H9 (cell line): ENCODE measurements around the gene TNFRSF1B. TPM values are rescaled to one million over a fixed set of nuclear protein-coding genes. Genes with fewer than 3 reads are reported as not detected.

Source experiments
- DNase-seq: peaks from one replicate; pipeline ENCODE4 v3.0.0-alpha.2; 2017
- H2AFZ ChIP-seq: one replicate; pipeline ENCODE4 v1.6.1; 2013; ENCODE audit warnings: mild to moderate bottlenecking, low read length, control low read depth, moderate library complexity
- H2AK5ac ChIP-seq: 2 replicates; pipeline ENCODE4 v1.6.1; 2013; ENCODE audit warnings: low read length, control low read depth, mixed read lengths; ENCODE audit not compliant: insufficient read length
- H2BK120ac ChIP-seq: one replicate; pipeline ENCODE4 v1.6.1; 2013; ENCODE audit warnings: low read depth, mild to moderate bottlenecking, low read length, control low read depth, inconsistent platforms; ENCODE audit not compliant: poor library complexity, severe bottlenecking
- H2BK12ac ChIP-seq: 2 replicates; pipeline ENCODE4 v1.6.1; 2013; ENCODE audit warnings: low read length, control low read depth, mixed read lengths, low read depth; ENCODE audit not compliant: insufficient read length
- H2BK15ac ChIP-seq: 2 replicates; pipeline ENCODE4 v1.6.1; 2013; ENCODE audit warnings: low read depth, low read length, control low read depth
- H2BK20ac ChIP-seq: one replicate; pipeline ENCODE4 v1.6.1; 2013; ENCODE audit warnings: low read depth, mild to moderate bottlenecking, low read length, control low read depth, inconsistent platforms; ENCODE audit not compliant: poor library complexity, severe bottlenecking
- H2BK5ac ChIP-seq: 2 replicates; pipeline ENCODE4 v1.6.1; 2013; ENCODE audit warnings: low read length, control low read depth, mixed read lengths; ENCODE audit not compliant: insufficient read length
- H3K14ac ChIP-seq: 2 replicates; pipeline ENCODE4 v1.6.1; 2013; ENCODE audit warnings: low read length, control low read depth; ENCODE audit not compliant: insufficient read depth
- H3K18ac ChIP-seq: 2 replicates; pipeline ENCODE4 v1.6.1; 2013; ENCODE audit warnings: low read depth, mild to moderate bottlenecking, mixed read lengths, low read length, control low read depth; ENCODE audit not compliant: insufficient read length
- H3K23ac ChIP-seq: 2 replicates; pipeline ENCODE4 v1.6.1; 2013; ENCODE audit warnings: low read length, control low read depth, mixed read lengths, low read depth; ENCODE audit not compliant: insufficient read length
- H3K23me2 ChIP-seq: 2 replicates; pipeline ENCODE4 v1.6.1; 2013; ENCODE audit warnings: low read depth, mild to moderate bottlenecking, mixed read lengths, low read length, control low read depth; ENCODE audit not compliant: insufficient read length, poor library complexity, severe bottlenecking
- H3K27ac ChIP-seq: 2 replicates; pipeline ENCODE4 v1.5.1; 2013; ENCODE audit warnings: low read length, control low read depth, mixed read lengths, low read depth; ENCODE audit not compliant: insufficient read length
- H3K27me3 ChIP-seq: 2 replicates; pipeline ENCODE4 v1.6.1; 2013; ENCODE audit warnings: low read length, control low read depth, inconsistent platforms; ENCODE audit not compliant: insufficient read depth
- H3K4ac ChIP-seq: 2 replicates; pipeline ENCODE4 v1.6.1; 2013; ENCODE audit warnings: low read depth, mild to moderate bottlenecking, control low read depth, inconsistent platforms, low read length, moderate library complexity
- H3K4me1 ChIP-seq: 2 replicates; pipeline ENCODE4 v1.6.1; 2013; ENCODE audit warnings: low read length, control low read depth, inconsistent platforms; ENCODE audit not compliant: insufficient read depth
- H3K4me2 ChIP-seq: 2 replicates; pipeline ENCODE4 v1.6.1; 2013; ENCODE audit warnings: low read length, control low read depth, mixed read lengths; ENCODE audit not compliant: insufficient read length, insufficient read depth
- H3K56ac ChIP-seq: 2 replicates; pipeline ENCODE4 v1.6.1; 2013; ENCODE audit warnings: low read depth, mild to moderate bottlenecking, mixed read lengths, low read length, control low read depth; ENCODE audit not compliant: insufficient read length
- H3K79me1 ChIP-seq: 2 replicates; pipeline ENCODE4 v1.6.1; 2013; ENCODE audit warnings: low read depth, mild to moderate bottlenecking, moderate library complexity, low read length, control low read depth, inconsistent platforms; ENCODE audit not compliant: insufficient read depth, poor library complexity, severe bottlenecking
- H3K79me2 ChIP-seq: 2 replicates; pipeline ENCODE4 v1.6.1; 2013; ENCODE audit warnings: low read length, control low read depth, inconsistent platforms; ENCODE audit not compliant: insufficient read depth
- H3K9ac ChIP-seq: 2 replicates; pipeline ENCODE4 v1.6.1; 2013; ENCODE audit warnings: low read length, control low read depth, mixed read lengths; ENCODE audit not compliant: insufficient read length; ENCODE audit errors: extremely low read depth
- H3K9me3 ChIP-seq: one replicate; pipeline ENCODE4 v1.6.1; 2013; ENCODE audit warnings: low read depth, low read length, inconsistent platforms; ENCODE audit not compliant: control insufficient read depth
- H3T11ph ChIP-seq: one replicate; pipeline ENCODE4 v1.6.1; 2013; ENCODE audit warnings: mild to moderate bottlenecking, low read length, control low read depth, inconsistent platforms
- H4K20me1 ChIP-seq: one replicate; pipeline ENCODE4 v1.6.1; 2013; ENCODE audit not compliant: control insufficient read depth, insufficient read length, insufficient read depth
- H4K5ac ChIP-seq: 2 replicates; pipeline ENCODE4 v1.6.1; 2013; ENCODE audit warnings: low read depth, mild to moderate bottlenecking, mixed read lengths, low read length, control low read depth; ENCODE audit not compliant: insufficient read length
- H4K8ac ChIP-seq: replicated peaks from 2 replicates; pipeline ENCODE4 v1.6.1; 2013; ENCODE audit warnings: low read length, control low read depth, mixed read lengths, low read depth; ENCODE audit not compliant: insufficient read length
- H4K91ac ChIP-seq: 2 replicates; pipeline ENCODE4 v1.6.1; 2013; ENCODE audit warnings: low read depth, mild to moderate bottlenecking, moderate library complexity, mixed read lengths, low read length, control low read depth; ENCODE audit not compliant: insufficient read length
- H3K27ac Mint-ChIP-seq, 3 experiments: 2 replicates in 2 of 3; 3 replicates in 1 of 3; pipeline ENCODE4 v1.8.0; 2020 to 2021; ENCODE audit warnings: mixed read lengths in 3 of 3, mild to moderate bottlenecking in 1 of 3, moderate library complexity in 1 of 3
- H3K27me3 Mint-ChIP-seq: 2 replicates; pipeline ENCODE4 v1.8.0; 2021; ENCODE audit warnings: low read depth, mild to moderate bottlenecking, moderate library complexity, mixed read lengths
- H3K36me3 Mint-ChIP-seq, 3 experiments: 2 replicates in 2 of 3; 3 replicates in 1 of 3; pipeline ENCODE4 v1.8.0; 2020 to 2021; ENCODE audit warnings: low read depth in 3 of 3, mixed read lengths in 3 of 3; ENCODE audit not compliant: insufficient read depth in 1 of 3
- H3K4me1 Mint-ChIP-seq, 2 experiments: 2 replicates each; pipeline ENCODE4 v1.8.0; 2020; ENCODE audit warnings: mixed read lengths in 2 of 2
- H3K4me3 Mint-ChIP-seq, 2 experiments: 2 replicates in 1 of 2; 3 replicates in 1 of 2; pipeline ENCODE4 v1.8.0; 2020 to 2021; ENCODE audit warnings: mild to moderate bottlenecking in 2 of 2, mixed read lengths in 2 of 2, moderate library complexity in 1 of 2
- H3K9me3 Mint-ChIP-seq, 2 experiments: 2 replicates in 1 of 2; 3 replicates in 1 of 2; pipeline ENCODE4 v1.8.0; 2020; ENCODE audit warnings: mild to moderate bottlenecking in 2 of 2, mixed read lengths in 2 of 2, moderate library complexity in 1 of 2
- CTCF ChIP-seq: fragments of 200-600 bp; sonication (generic); conservative IDR thresholded peaks from 3 replicates; pipeline ENCODE4 v1.8.0; 2021; ENCODE audit warnings: antibody characterized with exemption, mild to moderate bottlenecking
- WGBS: extraction: QIAGEN DNeasy Blood & Tissue Kit; methylation state at CpG from one replicate; pipeline ENCODE4 v1.1.7; 2013; ENCODE audit warnings: missing lambda C conversion rate, low lambda C conversion rate, mixed read lengths; ENCODE audit not compliant: insufficient read length; ENCODE audit errors: extremely low coverage; 5-methylcytosine and 5-hydroxymethylcytosine counted together
- total RNA-seq: library from RNA; stranded (reverse); gene quantifications from 2 replicates; pipeline ENCODE4 v1.2.1, GENCODE V29; 2021

The TNFRSF1B gene
- total RNA-seq, 1 experiment from 2014 or later = 0.57 TPM

GRCh38 chr1:12149791-12150175, 17.0 kb upstream of the TNFRSF1B start:
- DNase-seq = no peak
- no peak overlapping the region for H3K4ac ChIP-seq
- H3K9me3 Mint-ChIP-seq = no peaks in the 10 kb centered on the region; a peak in 1 of 5 replicates
- H2BK20ac ChIP-seq = no peak overlapping the region
- no peak overlapping the region for H2BK15ac ChIP-seq
- H2AFZ ChIP-seq = no peak overlapping the region
- H3K4me1 ChIP-seq = no peaks in the 10 kb centered on the region
- H3K27ac Mint-ChIP-seq = no peak overlapping the region
- no peak overlapping the region for H2BK12ac ChIP-seq
- H3K14ac ChIP-seq = no peak overlapping the region
- H3K56ac ChIP-seq = no peak overlapping the region
- no peaks in the 10 kb centered on the region for H3K36me3 Mint-ChIP-seq
- no peak for TF ChIP-seq CTCF
- no peaks in the 10 kb centered on the region for H3K79me1 ChIP-seq
- no peaks in the 10 kb centered on the region for H3K79me2 ChIP-seq
- H3T11ph ChIP-seq = no peak overlapping the region
- no peaks in the 10 kb centered on the region for H3K9me3 ChIP-seq
- no peak overlapping the region for H4K91ac ChIP-seq
- no peak overlapping the region for H2AK5ac ChIP-seq
- H3K9ac ChIP-seq = no peak overlapping the region
- no peak overlapping the region for H3K27ac ChIP-seq
- no peak overlapping the region for H3K4me2 ChIP-seq
- H4K8ac ChIP-seq = no peak overlapping the region
- H3K23ac ChIP-seq = no peak overlapping the region
- no peak overlapping the region for H4K5ac ChIP-seq
- H3K4me3 Mint-ChIP-seq = no peak overlapping the region
- peaks cover 15% of the 10 kb centered on the region for H3K27me3 Mint-ChIP-seq
- WGBS = no CpG with 5 or more reads among the region's 6 CpGs
- no peaks in the 10 kb centered on the region for H4K20me1 ChIP-seq
- H3K18ac ChIP-seq = no peak overlapping the region
- H3K4me1 Mint-ChIP-seq = peaks cover 9% of the 10 kb centered on the region in 2 experiments
- H2BK5ac ChIP-seq = no peak overlapping the region
- H3K27me3 ChIP-seq = no peaks in the 10 kb centered on the region
- no peaks in the 10 kb centered on the region for H3K23me2 ChIP-seq
- H2BK120ac ChIP-seq = no peak overlapping the region
